Thyroid gland (tissue), 4 donors: ENCODE measurements around the gene TASP1. TPM values are rescaled to one million over a fixed set of nuclear protein-coding genes. Genes with fewer than 3 reads are reported as not detected.

ENCODE experiments used
- DNase-seq, 2 donors: peaks; one replicate each; pipeline ENCODE4 v3.0.0-alpha.2; 2019
- H3K27ac ChIP-seq, 3 donors: fragments of 200-600 bp; sonication (generic); 1 replicate in 2 of 3; 2 replicates in 1 of 3; pipeline ENCODE4 v1.5.1; 2016 to 2019; ENCODE audit warnings: mild to moderate bottlenecking in 1 of 3, moderate library complexity in 1 of 3
- H3K27me3 ChIP-seq: fragments of 200-600 bp; sonication (generic); one replicate; pipeline ENCODE4 v1.5.1; 2019
- H3K36me3 ChIP-seq, 2 donors: fragments of 200-600 bp; sonication (generic); one replicate each; pipeline ENCODE4 v1.5.1; 2016 to 2019
- H3K4me1 ChIP-seq, 2 donors: fragments of 200-600 bp; sonication (generic); one replicate each; pipeline ENCODE4 v1.5.1; 2017 to 2019
- H3K4me3 ChIP-seq, 3 donors: fragments of 200-600 bp; sonication (generic); replicated peaks in 1 of 3; 1 replicate in 2 of 3; 2 replicates in 1 of 3; pipeline ENCODE4 v1.5.1; 2016; ENCODE audit warnings: mild to moderate bottlenecking in 1 of 3
- H3K9me3 ChIP-seq: fragments of 200-600 bp; sonication (generic); one replicate; pipeline ENCODE4 v1.5.1; 2017
- CTCF ChIP-seq, 6 experiments: fragments of 200-600 bp in 3 of 6; fragments of 450-650 bp in 3 of 6; sonication (generic) in 3 of 6; IDR thresholded peaks; one replicate each; pipeline ENCODE4 v1.5.1; 2016 to 2019; ENCODE audit warnings: antibody characterized with exemption in 6 of 6, mild to moderate bottlenecking in 2 of 6, inconsistent platforms in 1 of 6, moderate library complexity in 1 of 6
- POLR2A ChIP-seq, 2 donors: fragments of 450-650 bp; IDR thresholded peaks; one replicate each; pipeline ENCODE4 v1.6.1; 2017; ENCODE audit warnings: antibody characterized with exemption in 2 of 2, mild to moderate bottlenecking in 2 of 2, moderate library complexity in 1 of 2
- WGBS, 2 donors: methylation state at CpG; one replicate each; pipeline ENCODE4 v1.1.5; 2017; 5-methylcytosine and 5-hydroxymethylcytosine counted together
- intact Hi-C: fragments of 100-400 bp; cut with DNase I; formaldehyde crosslinking; loops from one replicate; pipeline ENCODE4 v1.15.1; 2023
- total RNA-seq, 4 donors: library from RNA; depleted of rRNA; stranded (reverse); fragments of >200 nt; gene quantifications; one replicate each; pipeline ENCODE4 v1.2.3, GENCODE V29; 2016

The TASP1 gene
- total RNA-seq, 4 donors from 2014 or later = 16.4 to 31.2 (median 23.9) TPM

- WGBS, 2 donors = 9 to 26% methylated on average over 1 of the region's 1 CpG
- H3K36me3 ChIP-seq = no peaks in the 10 kb centered on the region
- intact Hi-C loops = no loop called here
- H3K27ac ChIP-seq = no peak overlapping the region
- no peaks in the 10 kb centered on the region for H3K27me3 ChIP-seq
- no peaks in the 10 kb centered on the region for H3K4me1 ChIP-seq
- no peaks in the 10 kb centered on the region for H3K9me3 ChIP-seq
- no peak overlapping the region for H3K4me3 ChIP-seq
- TF ChIP-seq POLR2A (IDR thresholded peaks at IDR 0.05) (no peak), CTCF (IDR thresholded peaks at IDR 0.05) (no peak)
- DNase-seq = peak in 1 of 2 donors; percentile 24
Observed at GRCh38 chr20:13683833-13684232, 45.1 kb upstream of the TASP1 start.

- H3K36me3 ChIP-seq = no peaks in the 10 kb centered on the region
- no peaks in the 10 kb centered on the region for H3K9me3 ChIP-seq
- no peak overlapping the region for H3K4me3 ChIP-seq
- TF ChIP-seq CTCF (IDR thresholded peaks at IDR 0.05) (no peak), POLR2A (IDR thresholded peaks at IDR 0.05) (no peak)
- DNase-seq = no peak
- no peak overlapping the region for H3K27ac ChIP-seq
- H3K4me1 ChIP-seq = no peaks in the 10 kb centered on the region
- 71 to 85% methylated on average over 4 of the region's 4 CpGs for WGBS, 2 donors
- H3K27me3 ChIP-seq = no peaks in the 10 kb centered on the region
- intact Hi-C loops = no loop called here
Observed at GRCh38 chr20:13681248-13682125, 42.8 kb upstream of the TASP1 start.

GRCh38 chr20:13678944-13679343, 40.2 kb upstream of the TASP1 start:
- Histone ChIP-seq H3K4me1 (no peaks in the 10 kb centered on the region), H3K9me3 (no peaks in the 10 kb centered on the region), H3K36me3 (no peaks in the 10 kb centered on the region), H3K4me3 (no peak overlapping the region), H3K27ac (no peak overlapping the region), H3K27me3 (no peaks in the 10 kb centered on the region)
- WGBS, 2 donors = 74 to 88% methylated on average over 1 of the region's 1 CpG
- intact Hi-C loops = no loop called here
- TF ChIP-seq POLR2A (IDR thresholded peaks at IDR 0.05) = no peak
- no peak for TF ChIP-seq CTCF (IDR thresholded peaks at IDR 0.05)
- DNase-seq = no peak

- no peak overlapping the region for H3K4me3 ChIP-seq
- intact Hi-C loops = no loop called here
- TF ChIP-seq POLR2A (IDR thresholded peaks at IDR 0.05) = no peak
- TF ChIP-seq CTCF (IDR thresholded peaks at IDR 0.05) = no peak
- H3K27me3 ChIP-seq = no peaks in the 10 kb centered on the region
- H3K36me3 ChIP-seq = no peaks in the 10 kb centered on the region
- H3K4me1 ChIP-seq = no peaks in the 10 kb centered on the region
- 97 to 98% methylated on average over 4 of the region's 4 CpGs for WGBS, 2 donors
- no peak overlapping the region for H3K27ac ChIP-seq
- H3K9me3 ChIP-seq = no peaks in the 10 kb centered on the region
- no peak for DNase-seq
Observed at GRCh38 chr20:13677241-13677640, 38.5 kb upstream of the TASP1 start.

- intact Hi-C loops = no loop called here
- Histone ChIP-seq H3K36me3 (no peaks in the 10 kb centered on the region), H3K27ac (no peak overlapping the region), H3K4me1 (no peaks in the 10 kb centered on the region), H3K9me3 (no peaks in the 10 kb centered on the region), H3K27me3 (no peaks in the 10 kb centered on the region), H3K4me3 (no peak overlapping the region)
- WGBS, 2 donors = 95 to 100% methylated on average over 3 of the region's 3 CpGs
- TF ChIP-seq POLR2A (IDR thresholded peaks at IDR 0.05) (no peak), CTCF (IDR thresholded peaks at IDR 0.05) (no peak)
- no peak for DNase-seq
Observed at GRCh38 chr20:13676682-13677081, 38.0 kb upstream of the TASP1 start.
